Breast epithelium (tissue), 4 donors: ENCODE results near the gene TUT1. TPM values are rescaled to one million over a fixed set of nuclear protein-coding genes. Genes with fewer than 3 reads are reported as not detected.
"Not testable (repeated sequence)": the region's sequence is repeated elsewhere in the genome, so short reads cannot be mapped to it uniquely, and the experiment has no call there.

ENCODE experiments used
- DNase-seq, 2 donors: peaks; one replicate each; pipeline ENCODE4 v3.0.0-alpha.2; 2019; ENCODE audit warnings: low spot score in 2 of 2
- H3K27ac ChIP-seq, 2 donors: fragments of 200-600 bp; sonication (generic) in 1 of 2; one replicate each; pipeline ENCODE4 v1.5.1; 2016 to 2019; ENCODE audit warnings: mild to moderate bottlenecking in 1 of 2
- H3K27me3 ChIP-seq, 2 donors: fragments of 200-600 bp; sonication (generic) in 1 of 2; one replicate each; pipeline versions ENCODE4 v1.5.1 to v1.6.0; 2017 to 2019; ENCODE audit warnings: control low read depth in 1 of 2, mild to moderate bottlenecking in 1 of 2
- H3K36me3 ChIP-seq: fragments of 200-600 bp; one replicate; pipeline ENCODE4 v1.5.1; 2019
- H3K4me1 ChIP-seq, 2 donors: fragments of 200-600 bp; sonication (generic); one replicate each; pipeline ENCODE4 v1.5.1; 2016 to 2019; ENCODE audit warnings: control low read depth in 1 of 2
- H3K4me3 ChIP-seq, 3 donors: fragments of 200-600 bp; sonication (generic); 1 replicate in 2 of 3; 2 replicates in 1 of 3; pipeline ENCODE4 v1.5.1; 2016 to 2019; ENCODE audit warnings: mild to moderate bottlenecking in 3 of 3, moderate library complexity in 2 of 3
- H3K9me3 ChIP-seq, 2 donors: fragments of 200-600 bp; sonication (generic) in 1 of 2; one replicate each; pipeline ENCODE4 v1.5.1; 2016 to 2019; ENCODE audit warnings: control low read depth in 1 of 2
- POLR2A ChIP-seq: fragments of 450-650 bp; IDR thresholded peaks from one replicate; pipeline ENCODE4 v1.6.1; 2016; ENCODE audit warnings: antibody characterized with exemption, mild to moderate bottlenecking, moderate library complexity
- POLR2AphosphoS5 ChIP-seq, 3 donors: sonication (generic); formaldehyde crosslinking; IDR thresholded peaks; one replicate each; pipeline ENCODE4 v1.6.1; 2017; ENCODE audit warnings: antibody characterized with exemption in 3 of 3
- intact Hi-C: fragments of 100-400 bp; cut with DNase I; formaldehyde crosslinking; loops from one replicate; pipeline ENCODE4 v1.15.1; 2023; ENCODE audit warnings: low total_unique reads
- total RNA-seq, 3 donors: library from RNA; depleted of rRNA; stranded (reverse); fragments of >200 nt; gene quantifications; one replicate each; pipeline ENCODE4 v1.1.0, GENCODE V29; 2016
- TF ChIP-seq, protein P1 (sequence below), 3 donors: fragments of 450-650 bp; IDR thresholded peaks; one replicate each; pipeline ENCODE4 v1.5.1; 2016 to 2017; ENCODE audit warnings: antibody characterized with exemption in 3 of 3, mild to moderate bottlenecking in 3 of 3, moderate library complexity in 3 of 3

Gene TUT1
- total RNA-seq, 3 donors from 2014 or later, result 7.7 to 12.1 (median 10.7) TPM

DNA sequence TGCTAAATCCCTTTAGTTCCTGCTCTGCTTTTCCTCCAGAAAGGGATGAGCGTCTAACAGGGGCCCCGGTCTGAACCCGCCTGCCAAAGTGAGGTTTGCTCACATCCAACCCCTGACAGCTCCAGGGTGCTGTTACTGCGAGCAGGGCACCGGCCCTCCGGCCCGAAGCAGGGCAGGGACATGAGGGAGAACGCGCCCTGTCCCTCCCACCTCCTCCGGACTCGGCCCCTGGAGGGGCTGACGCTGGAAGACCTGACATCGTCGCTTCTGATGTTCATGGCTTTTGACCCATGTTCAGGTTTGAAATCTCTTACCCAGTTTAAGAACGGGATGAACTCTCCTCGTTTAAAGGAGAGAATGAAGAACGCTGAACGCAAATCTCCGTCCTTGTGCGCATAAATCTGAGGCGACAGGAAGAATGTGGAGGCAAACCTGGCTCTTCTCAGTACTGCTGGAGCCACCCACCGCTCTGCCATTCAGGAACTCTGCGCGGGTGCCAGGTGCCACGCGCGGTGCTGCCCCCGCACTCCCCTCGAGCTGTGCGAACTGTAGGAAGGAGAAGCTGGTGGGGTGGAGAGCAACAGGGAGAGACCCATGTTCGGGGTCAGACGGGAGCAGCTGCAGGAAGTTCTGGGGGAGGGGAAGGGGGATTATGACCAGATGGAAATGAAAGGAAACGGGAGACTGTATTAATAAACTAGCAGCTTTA is 16.8 kb downstream of the TUT1 start:
- H3K27me3 ChIP-seq, result no peaks in the 10 kb centered on the region
- TF ChIP-seq POLR2AphosphoS5 (IDR thresholded peaks at IDR 0.05), result peak in 1 of 3 donors; percentile 23
- no peak for TF ChIP-seq POLR2A
- TF ChIP-seq, protein P1, sequence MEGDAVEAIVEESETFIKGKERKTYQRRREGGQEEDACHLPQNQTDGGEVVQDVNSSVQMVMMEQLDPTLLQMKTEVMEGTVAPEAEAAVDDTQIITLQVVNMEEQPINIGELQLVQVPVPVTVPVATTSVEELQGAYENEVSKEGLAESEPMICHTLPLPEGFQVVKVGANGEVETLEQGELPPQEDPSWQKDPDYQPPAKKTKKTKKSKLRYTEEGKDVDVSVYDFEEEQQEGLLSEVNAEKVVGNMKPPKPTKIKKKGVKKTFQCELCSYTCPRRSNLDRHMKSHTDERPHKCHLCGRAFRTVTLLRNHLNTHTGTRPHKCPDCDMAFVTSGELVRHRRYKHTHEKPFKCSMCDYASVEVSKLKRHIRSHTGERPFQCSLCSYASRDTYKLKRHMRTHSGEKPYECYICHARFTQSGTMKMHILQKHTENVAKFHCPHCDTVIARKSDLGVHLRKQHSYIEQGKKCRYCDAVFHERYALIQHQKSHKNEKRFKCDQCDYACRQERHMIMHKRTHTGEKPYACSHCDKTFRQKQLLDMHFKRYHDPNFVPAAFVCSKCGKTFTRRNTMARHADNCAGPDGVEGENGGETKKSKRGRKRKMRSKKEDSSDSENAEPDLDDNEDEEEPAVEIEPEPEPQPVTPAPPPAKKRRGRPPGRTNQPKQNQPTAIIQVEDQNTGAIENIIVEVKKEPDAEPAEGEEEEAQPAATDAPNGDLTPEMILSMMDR (IDR thresholded peaks at IDR 0.05), result no peak
- DNase-seq, result peak in 1 of 2 donors; percentile 32
- H3K9me3 ChIP-seq, result no peaks in the 10 kb centered on the region
- peak overlapping the region; percentile 90 to 95 for H3K27ac ChIP-seq
- H3K36me3 ChIP-seq, result no peaks in the 10 kb centered on the region
- H3K4me3 ChIP-seq, result peak overlapping the region; percentile 76 to 88 (median 87)
- peaks cover 0 to 9% of the 10 kb centered on the region in 2 donors for H3K4me1 ChIP-seq
- intact Hi-C loops, result no loop called here

DNA sequence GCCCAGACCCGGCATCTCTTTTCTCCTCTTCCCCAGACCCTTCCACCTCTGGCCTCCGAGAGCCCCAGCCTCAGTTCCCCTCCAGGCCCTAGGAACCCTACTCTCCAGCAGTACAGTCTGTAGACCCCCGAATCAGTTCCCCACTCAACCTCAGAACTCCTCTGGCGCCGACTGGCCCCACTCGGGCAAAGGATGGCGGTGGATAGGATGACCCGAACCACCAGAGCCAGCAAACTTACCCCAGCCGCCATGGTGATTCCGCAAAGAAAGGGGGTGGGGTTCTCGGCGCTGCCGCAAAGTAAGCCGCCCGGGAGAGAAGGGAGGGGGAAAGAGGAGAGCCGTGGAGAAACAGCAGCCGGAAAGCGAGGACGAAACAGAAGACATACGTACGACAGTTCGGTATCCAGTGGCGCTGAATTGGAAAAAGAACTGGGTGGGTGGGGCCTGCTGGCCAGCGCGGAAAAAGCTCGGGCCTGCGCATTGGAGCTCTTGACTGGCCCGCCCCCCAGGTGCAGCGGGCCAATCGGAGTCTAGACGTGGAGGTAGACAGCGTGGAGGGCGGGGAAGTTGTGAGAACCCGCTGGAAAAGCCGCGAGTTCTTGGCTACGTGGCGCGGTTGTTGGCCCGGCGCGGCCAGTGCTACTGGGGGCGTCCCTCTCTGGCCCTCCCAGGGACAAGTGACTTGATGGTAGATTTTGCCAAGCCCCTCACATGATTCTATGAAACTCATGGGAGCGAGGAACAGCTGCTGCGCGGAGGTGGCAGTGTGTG is 17.5 kb downstream of the TUT1 start, which contains the start of gene EEF1G:
Gene EEF1G (minus strand): TSS at position 300 of the 771 bp plus-strand sequence. CDS start 49 bp downstream, at position 251.
- H3K27ac ChIP-seq, result peak within 1 kb of the TSS; percentile 90 to 95
- DNase-seq, result peak; percentile 98 to 99
- no peaks in the 10 kb centered on the region for H3K27me3 ChIP-seq
- H3K4me1 ChIP-seq, result peaks cover 0 to 9% of the 10 kb centered on the region in 2 donors
- no peaks in the 10 kb centered on the region for H3K36me3 ChIP-seq
- peak within 1 kb of the TSS; percentile 76 to 88 (median 87) for H3K4me3 ChIP-seq
- TF ChIP-seq POLR2A (peak; percentile 85), POLR2AphosphoS5 (IDR thresholded peaks at IDR 0.05) (peak; percentile 54 to 76 (median 69))
- TF ChIP-seq, protein P1 (IDR thresholded peaks at IDR 0.05), result no peak
- no peaks in the 10 kb centered on the region for H3K9me3 ChIP-seq
- intact Hi-C loops, result no loop called here

DNA sequence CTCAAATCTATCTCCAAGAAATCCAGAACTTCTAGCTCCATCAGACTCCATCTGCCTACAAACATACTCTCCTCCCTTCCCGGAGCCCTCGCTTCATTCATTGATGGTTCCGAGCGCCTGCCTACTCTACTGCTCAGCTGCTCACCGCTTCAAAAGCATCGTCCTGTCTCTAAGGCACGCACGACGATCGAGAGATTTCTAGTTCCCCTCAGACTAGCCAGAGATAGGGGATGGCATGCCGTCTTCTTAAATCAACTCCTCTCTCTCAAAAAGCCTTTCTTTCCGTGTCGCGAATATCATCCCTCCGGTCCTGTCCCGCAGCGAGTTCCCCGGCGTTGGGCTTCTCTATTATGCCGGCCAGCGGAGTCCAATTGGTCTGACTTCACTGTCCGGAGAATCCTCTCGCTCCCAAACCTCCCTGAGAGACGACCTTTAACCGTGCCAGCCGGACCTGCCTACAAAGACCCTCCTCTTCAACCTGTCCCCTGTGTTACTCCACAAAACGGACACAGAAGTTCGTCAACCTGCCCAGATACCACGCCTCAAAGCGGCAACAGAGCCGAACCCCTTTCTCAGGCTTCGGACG is 18.2 kb downstream of the TUT1 start:
- no peak for DNase-seq
- Histone ChIP-seq H3K9me3 (no peaks in the 10 kb centered on the region), H3K27me3 (no peaks in the 10 kb centered on the region), H3K4me3 (peak overlapping the region; percentile 76 to 88 (median 87)), H3K27ac (peak overlapping the region; percentile 86 to 90), H3K36me3 (no peaks in the 10 kb centered on the region), H3K4me1 (peaks cover 0 to 9% of the 10 kb centered on the region in 2 donors)
- TF ChIP-seq, protein P1 (IDR thresholded peaks at IDR 0.05), result no peak
- TF ChIP-seq POLR2A (no peak), POLR2AphosphoS5 (IDR thresholded peaks at IDR 0.05) (no peak)
- intact Hi-C loops, result no loop called here

DNA sequence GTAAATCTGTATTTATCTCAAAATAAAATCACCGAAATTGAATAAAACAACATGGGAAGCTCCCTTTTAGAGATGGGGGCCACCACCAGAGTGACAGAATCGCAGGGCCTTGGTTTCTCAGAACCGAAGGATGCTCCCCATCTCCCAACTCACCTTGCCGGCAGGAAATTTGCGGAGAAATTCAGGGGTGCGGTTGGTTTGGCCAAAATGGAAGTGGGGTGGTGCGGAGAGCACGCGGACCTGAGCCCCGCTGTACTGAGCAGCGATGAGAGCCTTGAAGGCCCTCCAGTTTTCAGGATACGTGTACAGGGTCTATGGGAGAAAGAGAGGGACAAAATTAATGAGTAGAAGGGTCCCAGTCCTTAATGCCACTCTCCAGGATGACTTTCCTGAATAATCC is 18.9 kb downstream of the TUT1 start:
- H3K4me1 ChIP-seq, result peaks cover 0 to 9% of the 10 kb centered on the region in 2 donors
- H3K36me3 ChIP-seq, result no peaks in the 10 kb centered on the region
- H3K27me3 ChIP-seq, result no peaks in the 10 kb centered on the region
- intact Hi-C loops, result no loop called here
- peak overlapping the region; percentile 76 to 88 (median 87) for H3K4me3 ChIP-seq
- no peaks in the 10 kb centered on the region for H3K9me3 ChIP-seq
- TF ChIP-seq POLR2AphosphoS5 (IDR thresholded peaks at IDR 0.05) (no peak), POLR2A (no peak)
- TF ChIP-seq, protein P1 (IDR thresholded peaks at IDR 0.05), result no peak
- no peak for DNase-seq
- H3K27ac ChIP-seq, result peak overlapping the region; percentile 86 to 90

DNA sequence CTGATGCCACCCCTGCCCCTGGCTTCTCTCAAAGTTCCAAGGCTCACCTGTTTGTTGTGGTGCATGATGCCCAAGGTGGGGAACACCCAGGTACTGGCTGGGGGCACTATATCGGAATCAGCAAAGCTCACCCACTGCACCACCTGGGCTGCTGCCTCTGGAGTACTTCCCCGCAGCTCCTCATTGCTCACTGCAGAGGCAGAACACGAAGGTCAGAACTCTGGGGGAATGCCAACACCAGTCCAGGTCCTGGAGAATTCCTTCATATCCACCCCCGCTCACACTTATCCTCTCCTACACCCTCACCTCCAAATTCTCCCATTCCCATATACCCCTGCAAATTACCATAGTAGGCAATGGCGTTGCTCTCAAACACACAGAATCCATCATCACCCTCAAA is 19.8 kb downstream of the TUT1 start:
- H3K36me3 ChIP-seq, H3K27ac ChIP-seq, DNase-seq: not testable (repeated sequence)

DNA sequence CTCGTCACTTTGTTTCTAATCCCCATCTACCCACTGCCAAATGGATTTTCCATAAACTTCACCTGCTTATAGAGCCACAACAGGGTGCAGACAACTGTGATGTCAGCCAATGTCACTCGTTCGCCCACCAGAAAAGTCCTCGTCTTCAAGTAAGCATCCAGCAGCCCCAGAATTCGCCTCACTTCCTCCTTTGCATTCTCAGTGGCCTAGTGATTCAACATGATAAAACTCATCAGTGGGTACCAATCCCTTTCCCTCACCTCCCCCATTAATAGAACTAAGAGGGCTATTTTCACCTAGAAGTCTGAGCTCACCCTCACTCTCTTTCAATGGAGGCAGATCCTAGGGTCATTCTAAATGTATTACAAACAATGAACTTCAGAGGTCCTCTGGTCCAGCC is 20.4 kb downstream of the TUT1 start:
- DNase-seq, H3K27me3 ChIP-seq, H3K4me3 ChIP-seq, H3K9me3 ChIP-seq, intact Hi-C loops, H3K27ac ChIP-seq, H3K4me1 ChIP-seq, H3K36me3 ChIP-seq: not testable (repeated sequence)

More for the DNA sequence above, 19.8 kb downstream of the TUT1 start:
- intact Hi-C loops, H3K4me3 ChIP-seq, H3K27me3 ChIP-seq, H3K4me1 ChIP-seq, H3K9me3 ChIP-seq: not testable (repeated sequence)
